Activated B cell treated with CpG ODN at 0.5 μM for 24 hours (primary cell): Measurements from ENCODE around the gene INPP4B. TPM values are rescaled to one million over a fixed set of nuclear protein-coding genes. Genes with fewer than 3 reads are reported as not detected.

Experiments used
- ATAC-seq: fragments of 200-7000 bp; cut with Tn5 transposase; one replicate; pipeline ENCODE4 v1.10.0; 2021; ENCODE audit warnings: low read depth, mild to moderate bottlenecking, moderate library complexity
- CTCF ChIA-PET: fragments of 350-600 bp; sonication (Branson Sonifier 250); formaldehyde crosslinking; loops from one replicate; lab custom pipeline; 2021; ENCODE audit warnings: antibody characterized with exemption; lab: Charles Lee
- POLR2A ChIA-PET: fragments of 350-600 bp; sonication (Branson Sonifier 250); formaldehyde crosslinking; loops from one replicate; lab custom pipeline; 2021; ENCODE audit warnings: antibody characterized with exemption; lab: Charles Lee
- DNase-seq: peaks from one replicate; pipeline ENCODE4 v3.0.0; 2022
- H3K27ac Mint-ChIP-seq: one replicate; pipeline ENCODE4 v1.8.0; 2020; ENCODE audit warnings: mixed read lengths
- H3K27me3 Mint-ChIP-seq: one replicate; pipeline ENCODE4 v1.8.0; 2021; ENCODE audit warnings: mixed read lengths
- H3K36me3 Mint-ChIP-seq: one replicate; pipeline ENCODE4 v1.8.0; 2021; ENCODE audit warnings: low read depth, mixed read lengths
- H3K4me1 Mint-ChIP-seq: one replicate; pipeline ENCODE4 v1.8.0; 2021; ENCODE audit warnings: mixed read lengths
- H3K4me3 Mint-ChIP-seq: one replicate; pipeline ENCODE4 v1.8.0; 2020; ENCODE audit warnings: mild to moderate bottlenecking, mixed read lengths
- H3K9me3 Mint-ChIP-seq: one replicate; pipeline ENCODE4 v1.8.0; 2020; ENCODE audit warnings: mixed read lengths
- CTCF ChIP-seq: fragments of 200-600 bp; IDR thresholded peaks from one replicate; pipeline ENCODE4 v1.8.0; 2022; ENCODE audit warnings: antibody characterized with exemption, mild to moderate bottlenecking
- intact Hi-C: fragments of 100-400 bp; cut with micrococcal nuclease; formaldehyde crosslinking; loops from one replicate; pipeline ENCODE4 v1.15.1; 2024
- total RNA-seq: library from RNA; stranded (reverse); gene quantifications from 2 replicates; pipeline ENCODE4 v1.2.3, GENCODE V29; 2022

Gene INPP4B
- total RNA-seq, 1 donor from 2014 or later, result 0.11 TPM

- Mint-ChIP-seq H3K27me3 (no peaks in the 10 kb centered on the region), H3K36me3 (no peaks in the 10 kb centered on the region), H3K27ac (no peak overlapping the region), H3K4me3 (no peak overlapping the region), H3K9me3 (no peaks in the 10 kb centered on the region), H3K4me1 (no peaks in the 10 kb centered on the region)
- ChIA-PET CTCF (no interaction called here), POLR2A (no interaction called here)
- DNase-seq (no peak), ATAC-seq (no peak)
- intact Hi-C loops, result no loop called here
- TF ChIP-seq CTCF, result no peak
Measured at GRCh38 chr4:142158980-142159379, 687.1 kb downstream of the INPP4B start.

- Mint-ChIP-seq H3K4me3 (no peak overlapping the region), H3K36me3 (no peaks in the 10 kb centered on the region), H3K27ac (no peak overlapping the region), H3K9me3 (no peaks in the 10 kb centered on the region), H3K4me1 (no peaks in the 10 kb centered on the region), H3K27me3 (no peaks in the 10 kb centered on the region)
- ATAC-seq (no peak), DNase-seq (no peak)
- CTCF ChIA-PET, result no interaction called here
- POLR2A ChIA-PET, result no interaction called here
- intact Hi-C loops, result no loop called here
- TF ChIP-seq CTCF, result no peak
Measured at GRCh38 chr4:142156256-142156655, 689.8 kb downstream of the INPP4B start.

- H3K27ac Mint-ChIP-seq, result no peak overlapping the region
- intact Hi-C loops, result no loop called here
- ATAC-seq (no peak), DNase-seq (no peak)
- H3K4me3 Mint-ChIP-seq, result no peak overlapping the region
- POLR2A ChIA-PET, result no interaction called here
- H3K27me3 Mint-ChIP-seq, result no peaks in the 10 kb centered on the region
- CTCF ChIA-PET, result no interaction called here
- no peaks in the 10 kb centered on the region for H3K36me3 Mint-ChIP-seq
- H3K9me3 Mint-ChIP-seq, result no peaks in the 10 kb centered on the region
- no peak for TF ChIP-seq CTCF
- H3K4me1 Mint-ChIP-seq, result no peaks in the 10 kb centered on the region
Measured at GRCh38 chr4:142155347-142155746, 690.8 kb downstream of the INPP4B start.

- no peak for ATAC-seq
- no peak for DNase-seq
- Mint-ChIP-seq H3K36me3 (no peaks in the 10 kb centered on the region), H3K4me1 (no peaks in the 10 kb centered on the region), H3K27me3 (no peaks in the 10 kb centered on the region), H3K4me3 (no peak overlapping the region), H3K9me3 (no peaks in the 10 kb centered on the region), H3K27ac (no peak overlapping the region)
- CTCF ChIA-PET, result no interaction called here
- intact Hi-C loops, result no loop called here
- POLR2A ChIA-PET, result no interaction called here
- no peak for TF ChIP-seq CTCF
Measured at GRCh38 chr4:142150483-142150882, 695.6 kb downstream of the INPP4B start.

DNA sequence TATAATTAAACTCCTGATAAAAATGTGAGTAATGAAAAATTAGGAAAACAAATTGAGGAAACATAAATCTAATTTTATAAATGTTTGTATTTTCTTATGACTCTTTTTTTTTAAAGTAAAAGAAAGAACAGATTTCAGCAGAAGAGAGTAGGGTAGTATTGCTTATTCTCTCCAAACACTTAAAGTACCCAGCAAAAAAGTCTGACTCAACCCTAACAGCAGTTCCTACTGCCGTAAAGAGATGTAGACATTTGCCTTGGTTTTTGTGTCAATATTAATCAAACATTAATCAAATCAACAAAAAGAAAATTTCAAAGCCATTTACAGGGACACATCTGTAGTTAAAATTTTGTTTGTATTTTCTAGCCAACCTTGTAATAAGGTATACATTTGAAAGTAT lies 701.3 kb downstream of the INPP4B start:
- H3K27ac Mint-ChIP-seq, result no peak overlapping the region
- no peak overlapping the region for H3K4me3 Mint-ChIP-seq
- H3K9me3 Mint-ChIP-seq, result no peaks in the 10 kb centered on the region
- ATAC-seq (no peak), DNase-seq (no peak)
- intact Hi-C loops, result no loop called here
- no peaks in the 10 kb centered on the region for H3K36me3 Mint-ChIP-seq
- no peaks in the 10 kb centered on the region for H3K27me3 Mint-ChIP-seq
- H3K4me1 Mint-ChIP-seq, result no peaks in the 10 kb centered on the region
- POLR2A ChIA-PET, result no interaction called here
- no peak for TF ChIP-seq CTCF
- CTCF ChIA-PET, result no interaction called here
